HepG2 (cell line): Measurements from ENCODE around the gene LCAT. TPM values are rescaled to one million over a fixed set of nuclear protein-coding genes. Genes with fewer than 3 reads are reported as not detected.
A peak's percentile ranks its signal among the peaks of the same experiment; 100 is the strongest.

ENCODE experiments used
- ADNP ChIP-seq: sonication (generic); formaldehyde crosslinking; IDR thresholded peaks from 2 replicates; pipeline ENCODE4 v1.4.0; 2020; ENCODE audit warnings: missing genetic modification reagents
- CEBPG ChIP-seq: IDR thresholded peaks from 2 replicates; pipeline ENCODE4 v1.6.1; 2016
- HOXD1 ChIP-seq: sonication (generic); formaldehyde crosslinking; IDR thresholded peaks from 2 replicates; pipeline ENCODE4 v1.5.0; 2020; ENCODE audit warnings: missing genetic modification reagents
- KDM5B ChIP-seq: sonication (generic); formaldehyde crosslinking; IDR thresholded peaks from 2 replicates; pipeline ENCODE4 v1.4.0; 2020; ENCODE audit warnings: missing genetic modification reagents, mild to moderate bottlenecking, borderline replicate concordance
- NCOA5 ChIP-seq: sonication (generic); formaldehyde crosslinking; IDR thresholded peaks from 2 replicates; pipeline ENCODE4 v1.4.0; 2020; ENCODE audit warnings: missing genetic modification reagents
- SKI ChIP-seq: fragments of 450-650 bp; IDR thresholded peaks from one replicate; pipeline ENCODE4 v1.6.1; 2018; ENCODE audit warnings: mild to moderate bottlenecking; ENCODE audit not compliant: partially characterized antibody
- SOX5 ChIP-seq: IDR thresholded peaks from 2 replicates; pipeline ENCODE4 v1.6.1; 2016; ENCODE audit warnings: borderline replicate concordance
- SRSF9 ChIP-seq: fragments of 200-400 bp; formaldehyde crosslinking; IDR thresholded peaks from 2 replicates; pipeline ENCODE4 v1.6.1; 2018; ENCODE audit warnings: borderline replicate concordance, mild to moderate bottlenecking, low read depth, low read length; ENCODE audit not compliant: insufficient read depth, poor library complexity, severe bottlenecking
- ZBTB7A ChIP-seq: sonication (generic); formaldehyde crosslinking; IDR thresholded peaks from 2 replicates; pipeline ENCODE4 v1.8.0; 2022; ENCODE audit warnings: mild to moderate bottlenecking, missing genetic modification reagents
- ZKSCAN1 ChIP-seq: fragments of 150-350 bp; IDR thresholded peaks from 2 replicates; pipeline ENCODE4 v1.6.1; 2014; ENCODE audit warnings: low read length
- ZNF350 ChIP-seq: sonication (generic); formaldehyde crosslinking; IDR thresholded peaks from 2 replicates; pipeline ENCODE4 v1.4.0; 2020; ENCODE audit warnings: mild to moderate bottlenecking, low read depth, missing genetic modification reagents, borderline replicate concordance
- ZNF589 ChIP-seq: sonication (generic); formaldehyde crosslinking; conservative IDR thresholded peaks from 2 replicates; pipeline ENCODE4 v1.8.0; 2022; ENCODE audit warnings: mild to moderate bottlenecking, moderate library complexity, missing genetic modification reagents
- ZNF713 ChIP-seq: sonication (generic); formaldehyde crosslinking; IDR thresholded peaks from 2 replicates; pipeline ENCODE4 v1.4.0; 2020; ENCODE audit warnings: mild to moderate bottlenecking, missing genetic modification reagents
- ZSCAN9 ChIP-seq: IDR thresholded peaks from 2 replicates; pipeline ENCODE4 v1.6.1; 2016; ENCODE audit warnings: borderline replicate concordance
- polyA plus RNA-seq, 8 experiments: library from polyadenylated mRNA; depleted of rRNA in 3 of 8; stranded (reverse) in 7 of 8; unstranded in 1 of 8; fragments of >200 nt; fragmentation: Illumina TruSeq in 4 of 8; extraction: Trizol in 4 of 8; gene quantifications; 2 replicates each; pipeline versions ENCODE4 v1.2.1 to v1.2.3, GENCODE V29; 2011 to 2016; ENCODE audit warnings: low read depth in 4 of 8, missing spikeins in 1 of 8, mixed read lengths in 1 of 8; ENCODE audit not compliant: insufficient read depth in 1 of 8
- total RNA-seq, 5 experiments: library from RNA; depleted of rRNA; stranded (reverse); fragments of >200 nt; fragmentation: Illumina TruSeq; extraction: Trizol; gene quantifications; 2 replicates each; pipeline ENCODE4 v1.2.3, GENCODE V29; 2016; ENCODE audit warnings: low read depth in 1 of 5
- TF ChIP-seq, protein P1 (sequence below): sonication (generic); formaldehyde crosslinking; IDR thresholded peaks from 2 replicates; pipeline ENCODE4 v1.5.1; 2020; ENCODE audit warnings: mild to moderate bottlenecking, missing genetic modification reagents, borderline replicate concordance
- TF ChIP-seq, protein P2 (sequence below), 2 experiments: fragments of 450-650 bp in 1 of 2; sonication (generic) in 1 of 2; formaldehyde crosslinking; IDR thresholded peaks; 2 replicates each; pipeline versions ENCODE4 v1.5.0 to v1.8.0; 2020 to 2022; ENCODE audit warnings: mild to moderate bottlenecking in 1 of 2, missing genetic modification reagents in 1 of 2
- TF ChIP-seq, protein P3 (sequence below): sonication (generic); formaldehyde crosslinking; IDR thresholded peaks from 2 replicates; pipeline ENCODE4 v1.9.0; 2021; ENCODE audit warnings: missing genetic modification reagents, mild to moderate bottlenecking, borderline replicate concordance
- TF ChIP-seq, protein P4 (sequence below), 2 experiments: IDR thresholded peaks; 2 replicates each; pipeline ENCODE4 v1.6.1; 2011 to 2012; ENCODE audit warnings: low read length in 2 of 2, borderline replicate concordance in 1 of 2, low read depth in 1 of 2, mild to moderate bottlenecking in 1 of 2, moderate library complexity in 1 of 2

The LCAT gene
- total and polyA plus RNA-seq, 2 of the 13 experiments (the other 11 are each of a cell fraction or from before 2014, with no cell fraction given): 36.1 to 38.9 TPM

DNA sequence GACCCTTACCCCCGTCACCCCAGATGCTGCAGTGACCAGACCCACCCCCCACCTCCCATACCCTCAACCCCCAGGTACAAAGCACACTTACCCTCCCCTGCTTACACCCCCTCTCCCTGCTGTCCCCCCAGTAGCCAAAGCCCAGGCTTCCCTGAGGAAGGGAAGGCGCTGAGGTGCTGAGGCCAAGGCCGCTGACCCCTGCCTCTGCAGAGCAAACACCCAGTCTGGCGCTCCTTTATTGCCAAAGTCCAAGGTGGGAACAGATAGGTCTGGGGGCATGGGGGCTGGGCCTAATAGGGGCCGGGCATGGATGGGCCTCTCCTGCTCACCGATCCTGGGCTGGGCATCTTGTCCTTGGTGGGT lies 683 bp downstream of the LCAT start (continued):
- TF ChIP-seq, protein P1, sequence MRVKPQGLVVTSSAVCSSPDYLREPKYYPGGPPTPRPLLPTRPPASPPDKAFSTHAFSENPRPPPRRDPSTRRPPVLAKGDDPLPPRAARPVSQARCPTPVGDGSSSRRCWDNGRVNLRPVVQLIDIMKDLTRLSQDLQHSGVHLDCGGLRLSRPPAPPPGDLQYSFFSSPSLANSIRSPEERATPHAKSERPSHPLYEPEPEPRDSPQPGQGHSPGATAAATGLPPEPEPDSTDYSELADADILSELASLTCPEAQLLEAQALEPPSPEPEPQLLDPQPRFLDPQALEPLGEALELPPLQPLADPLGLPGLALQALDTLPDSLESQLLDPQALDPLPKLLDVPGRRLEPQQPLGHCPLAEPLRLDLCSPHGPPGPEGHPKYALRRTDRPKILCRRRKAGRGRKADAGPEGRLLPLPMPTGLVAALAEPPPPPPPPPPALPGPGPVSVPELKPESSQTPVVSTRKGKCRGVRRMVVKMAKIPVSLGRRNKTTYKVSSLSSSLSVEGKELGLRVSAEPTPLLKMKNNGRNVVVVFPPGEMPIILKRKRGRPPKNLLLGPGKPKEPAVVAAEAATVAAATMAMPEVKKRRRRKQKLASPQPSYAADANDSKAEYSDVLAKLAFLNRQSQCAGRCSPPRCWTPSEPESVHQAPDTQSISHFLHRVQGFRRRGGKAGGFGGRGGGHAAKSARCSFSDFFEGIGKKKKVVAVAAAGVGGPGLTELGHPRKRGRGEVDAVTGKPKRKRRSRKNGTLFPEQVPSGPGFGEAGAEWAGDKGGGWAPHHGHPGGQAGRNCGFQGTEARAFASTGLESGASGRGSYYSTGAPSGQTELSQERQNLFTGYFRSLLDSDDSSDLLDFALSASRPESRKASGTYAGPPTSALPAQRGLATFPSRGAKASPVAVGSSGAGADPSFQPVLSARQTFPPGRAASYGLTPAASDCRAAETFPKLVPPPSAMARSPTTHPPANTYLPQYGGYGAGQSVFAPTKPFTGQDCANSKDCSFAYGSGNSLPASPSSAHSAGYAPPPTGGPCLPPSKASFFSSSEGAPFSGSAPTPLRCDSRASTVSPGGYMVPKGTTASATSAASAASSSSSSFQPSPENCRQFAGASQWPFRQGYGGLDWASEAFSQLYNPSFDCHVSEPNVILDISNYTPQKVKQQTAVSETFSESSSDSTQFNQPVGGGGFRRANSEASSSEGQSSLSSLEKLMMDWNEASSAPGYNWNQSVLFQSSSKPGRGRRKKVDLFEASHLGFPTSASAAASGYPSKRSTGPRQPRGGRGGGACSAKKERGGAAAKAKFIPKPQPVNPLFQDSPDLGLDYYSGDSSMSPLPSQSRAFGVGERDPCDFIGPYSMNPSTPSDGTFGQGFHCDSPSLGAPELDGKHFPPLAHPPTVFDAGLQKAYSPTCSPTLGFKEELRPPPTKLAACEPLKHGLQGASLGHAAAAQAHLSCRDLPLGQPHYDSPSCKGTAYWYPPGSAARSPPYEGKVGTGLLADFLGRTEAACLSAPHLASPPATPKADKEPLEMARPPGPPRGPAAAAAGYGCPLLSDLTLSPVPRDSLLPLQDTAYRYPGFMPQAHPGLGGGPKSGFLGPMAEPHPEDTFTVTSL (CRISPR knock-in tag): peak; percentile 42; the same call in 1 of the 2 replicates
- TF ChIP-seq NCOA5 (no peak), ZNF350 (CRISPR knock-in tag) (no peak), ZNF713 (CRISPR knock-in tag) (no peak), KDM5B (0 out of 2 replicates have a peak, but pooled peaks have one; percentile 7), HOXD1 (CRISPR knock-in tag) (no peak), ZNF589 (no peak; the same call in 1 of the 2 replicates), ZBTB7A (peak; percentile 97), SRSF9 (no peak), CEBPG (CRISPR knock-in tag) (peak; percentile 52; the same call in 1 of the 2 replicates), SKI (peak; percentile 74), ZKSCAN1 (peak; percentile 45; the same call in 1 of the 2 replicates), ZSCAN9 (CRISPR knock-in tag) (0 out of 2 replicates have a peak, but pooled peaks have one; percentile 15), ADNP (CRISPR knock-in tag) (no peak), SOX5 (CRISPR knock-in tag) (peak; percentile 26; the same call in 1 of the 2 replicates)
- TF ChIP-seq, protein P2, sequence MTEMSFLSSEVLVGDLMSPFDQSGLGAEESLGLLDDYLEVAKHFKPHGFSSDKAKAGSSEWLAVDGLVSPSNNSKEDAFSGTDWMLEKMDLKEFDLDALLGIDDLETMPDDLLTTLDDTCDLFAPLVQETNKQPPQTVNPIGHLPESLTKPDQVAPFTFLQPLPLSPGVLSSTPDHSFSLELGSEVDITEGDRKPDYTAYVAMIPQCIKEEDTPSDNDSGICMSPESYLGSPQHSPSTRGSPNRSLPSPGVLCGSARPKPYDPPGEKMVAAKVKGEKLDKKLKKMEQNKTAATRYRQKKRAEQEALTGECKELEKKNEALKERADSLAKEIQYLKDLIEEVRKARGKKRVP (CRISPR knock-in tag; IDR thresholded peaks at IDR 0.05): peak in 1 of 2 experiments; percentile 39; a peak in 1 of 4 replicates
- TF ChIP-seq, protein P3, sequence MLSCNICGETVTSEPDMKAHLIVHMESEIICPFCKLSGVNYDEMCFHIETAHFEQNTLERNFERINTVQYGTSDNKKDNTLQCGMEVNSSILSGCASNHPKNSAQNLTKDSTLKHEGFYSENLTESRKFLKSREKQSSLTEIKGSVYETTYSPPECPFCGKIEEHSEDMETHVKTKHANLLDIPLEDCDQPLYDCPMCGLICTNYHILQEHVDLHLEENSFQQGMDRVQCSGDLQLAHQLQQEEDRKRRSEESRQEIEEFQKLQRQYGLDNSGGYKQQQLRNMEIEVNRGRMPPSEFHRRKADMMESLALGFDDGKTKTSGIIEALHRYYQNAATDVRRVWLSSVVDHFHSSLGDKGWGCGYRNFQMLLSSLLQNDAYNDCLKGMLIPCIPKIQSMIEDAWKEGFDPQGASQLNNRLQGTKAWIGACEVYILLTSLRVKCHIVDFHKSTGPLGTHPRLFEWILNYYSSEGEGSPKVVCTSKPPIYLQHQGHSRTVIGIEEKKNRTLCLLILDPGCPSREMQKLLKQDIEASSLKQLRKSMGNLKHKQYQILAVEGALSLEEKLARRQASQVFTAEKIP (CRISPR knock-in tag): no peak
- TF ChIP-seq, protein P4, sequence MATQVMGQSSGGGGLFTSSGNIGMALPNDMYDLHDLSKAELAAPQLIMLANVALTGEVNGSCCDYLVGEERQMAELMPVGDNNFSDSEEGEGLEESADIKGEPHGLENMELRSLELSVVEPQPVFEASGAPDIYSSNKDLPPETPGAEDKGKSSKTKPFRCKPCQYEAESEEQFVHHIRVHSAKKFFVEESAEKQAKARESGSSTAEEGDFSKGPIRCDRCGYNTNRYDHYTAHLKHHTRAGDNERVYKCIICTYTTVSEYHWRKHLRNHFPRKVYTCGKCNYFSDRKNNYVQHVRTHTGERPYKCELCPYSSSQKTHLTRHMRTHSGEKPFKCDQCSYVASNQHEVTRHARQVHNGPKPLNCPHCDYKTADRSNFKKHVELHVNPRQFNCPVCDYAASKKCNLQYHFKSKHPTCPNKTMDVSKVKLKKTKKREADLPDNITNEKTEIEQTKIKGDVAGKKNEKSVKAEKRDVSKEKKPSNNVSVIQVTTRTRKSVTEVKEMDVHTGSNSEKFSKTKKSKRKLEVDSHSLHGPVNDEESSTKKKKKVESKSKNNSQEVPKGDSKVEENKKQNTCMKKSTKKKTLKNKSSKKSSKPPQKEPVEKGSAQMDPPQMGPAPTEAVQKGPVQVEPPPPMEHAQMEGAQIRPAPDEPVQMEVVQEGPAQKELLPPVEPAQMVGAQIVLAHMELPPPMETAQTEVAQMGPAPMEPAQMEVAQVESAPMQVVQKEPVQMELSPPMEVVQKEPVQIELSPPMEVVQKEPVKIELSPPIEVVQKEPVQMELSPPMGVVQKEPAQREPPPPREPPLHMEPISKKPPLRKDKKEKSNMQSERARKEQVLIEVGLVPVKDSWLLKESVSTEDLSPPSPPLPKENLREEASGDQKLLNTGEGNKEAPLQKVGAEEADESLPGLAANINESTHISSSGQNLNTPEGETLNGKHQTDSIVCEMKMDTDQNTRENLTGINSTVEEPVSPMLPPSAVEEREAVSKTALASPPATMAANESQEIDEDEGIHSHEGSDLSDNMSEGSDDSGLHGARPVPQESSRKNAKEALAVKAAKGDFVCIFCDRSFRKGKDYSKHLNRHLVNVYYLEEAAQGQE (IDR thresholded peaks at IDR 0.05; ENCODE audit: borderline replicate concordance in 1 of 2, low read depth in 1 of 2, low read length in 2 of 2): peak in 1 of 2 experiments; percentile 80; a peak in 2 of 4 replicates
